ENCODE measurements around the gene MYO1B.

MYO1B gene

GRCh38 chr2:191245869-191246531 is 796 bp downstream of the MYO1B start:
- TF ChIP-seq CTCF (IDR thresholded peaks at IDR 0.05; ENCODE audit: insufficient read depth, low read length, poor library complexity, severe bottlenecking) = no peak
- DNase-seq (ENCODE audit: extremely low read depth, insufficient read length) = no peak
- no peak overlapping the region; the same call in 1 of the 2 replicates for H3K4me3 ChIP-seq (replicated peaks; ENCODE audit: low read depth, low read length)
- H3K27me3 ChIP-seq (replicated peaks; ENCODE audit: control insufficient read depth, insufficient read depth, low read length) = peaks cover 1% of the 10 kb centered on the region
- H3K36me3 ChIP-seq (ENCODE audit: control insufficient read depth, insufficient read depth, low read length) = no peaks in the 10 kb centered on the region

- no peaks in the 10 kb centered on the region for H3K36me3 ChIP-seq (ENCODE audit: control insufficient read depth, insufficient read depth, low read length)
- H3K27me3 ChIP-seq (replicated peaks; ENCODE audit: control insufficient read depth, insufficient read depth, low read length) = peaks cover 1% of the 10 kb centered on the region
- no peak for DNase-seq (ENCODE audit: extremely low read depth, insufficient read length)
- TF ChIP-seq CTCF (IDR thresholded peaks at IDR 0.05; ENCODE audit: insufficient read depth, low read length, poor library complexity, severe bottlenecking) = no peak
- no peak overlapping the region for H3K4me3 ChIP-seq (replicated peaks; ENCODE audit: low read depth, low read length)
Measured at GRCh38 chr2:191246820-191247380, 1.7 kb downstream of the MYO1B start.

GRCh38 chr2:191247381-191248057 is 2.3 kb downstream of the MYO1B start:
- DNase-seq (ENCODE audit: extremely low read depth, insufficient read length) = no peak
- Histone ChIP-seq H3K27me3 (replicated peaks; ENCODE audit: control insufficient read depth, insufficient read depth, low read length) (peaks cover 1% of the 10 kb centered on the region), H3K36me3 (ENCODE audit: control insufficient read depth, insufficient read depth, low read length) (no peaks in the 10 kb centered on the region), H3K4me3 (replicated peaks; ENCODE audit: low read depth, low read length) (no peak overlapping the region)
- TF ChIP-seq CTCF (IDR thresholded peaks at IDR 0.05; ENCODE audit: insufficient read depth, low read length, poor library complexity, severe bottlenecking) = no peak

- Histone ChIP-seq H3K36me3 (ENCODE audit: control insufficient read depth, insufficient read depth, low read length) (no peaks in the 10 kb centered on the region), H3K4me3 (replicated peaks; ENCODE audit: low read depth, low read length) (no peak overlapping the region), H3K27me3 (replicated peaks; ENCODE audit: control insufficient read depth, insufficient read depth, low read length) (peaks cover 1% of the 10 kb centered on the region)
- no peak for TF ChIP-seq CTCF (IDR thresholded peaks at IDR 0.05; ENCODE audit: insufficient read depth, low read length, poor library complexity, severe bottlenecking)
- no peak for DNase-seq (ENCODE audit: extremely low read depth, insufficient read length)
Measured at GRCh38 chr2:191249156-191249813, 4.1 kb downstream of the MYO1B start.

- no peaks in the 10 kb centered on the region for H3K36me3 ChIP-seq (ENCODE audit: control insufficient read depth, insufficient read depth, low read length)
- DNase-seq (ENCODE audit: extremely low read depth, insufficient read length) = no peak
Measured at GRCh38 chr2:191250400-191250799, 5.2 kb downstream of the MYO1B start.

More at GRCh38 chr2:191250400-191250799, 5.2 kb downstream of the MYO1B start:
- Histone ChIP-seq H3K4me3 (replicated peaks; ENCODE audit: low read depth, low read length) (no peak overlapping the region), H3K27me3 (replicated peaks; ENCODE audit: control insufficient read depth, insufficient read depth, low read length) (peaks cover 1% of the 10 kb centered on the region)
- TF ChIP-seq CTCF (IDR thresholded peaks at IDR 0.05; ENCODE audit: insufficient read depth, low read length, poor library complexity, severe bottlenecking) = no peak

All from GM06990 (cell line).